Stimulated activated CD8-positive, alpha-beta memory T cell treated with anti-CD3 and anti-CD28 coated beads, Interleukin-15, amount 100 ng/mL, for 1 hour (primary cell): ENCODE data around the gene PRDM13.
"Not testable (repeated sequence)": the region's sequence is repeated elsewhere in the genome, so short reads cannot be mapped to it uniquely, and the experiment has no call there.

Experiments
- DNase-seq: peaks from one replicate; pipeline ENCODE4 v3.0.0-alpha.2; 2020; ENCODE audit warnings: low read depth

PRDM13 gene

DNA sequence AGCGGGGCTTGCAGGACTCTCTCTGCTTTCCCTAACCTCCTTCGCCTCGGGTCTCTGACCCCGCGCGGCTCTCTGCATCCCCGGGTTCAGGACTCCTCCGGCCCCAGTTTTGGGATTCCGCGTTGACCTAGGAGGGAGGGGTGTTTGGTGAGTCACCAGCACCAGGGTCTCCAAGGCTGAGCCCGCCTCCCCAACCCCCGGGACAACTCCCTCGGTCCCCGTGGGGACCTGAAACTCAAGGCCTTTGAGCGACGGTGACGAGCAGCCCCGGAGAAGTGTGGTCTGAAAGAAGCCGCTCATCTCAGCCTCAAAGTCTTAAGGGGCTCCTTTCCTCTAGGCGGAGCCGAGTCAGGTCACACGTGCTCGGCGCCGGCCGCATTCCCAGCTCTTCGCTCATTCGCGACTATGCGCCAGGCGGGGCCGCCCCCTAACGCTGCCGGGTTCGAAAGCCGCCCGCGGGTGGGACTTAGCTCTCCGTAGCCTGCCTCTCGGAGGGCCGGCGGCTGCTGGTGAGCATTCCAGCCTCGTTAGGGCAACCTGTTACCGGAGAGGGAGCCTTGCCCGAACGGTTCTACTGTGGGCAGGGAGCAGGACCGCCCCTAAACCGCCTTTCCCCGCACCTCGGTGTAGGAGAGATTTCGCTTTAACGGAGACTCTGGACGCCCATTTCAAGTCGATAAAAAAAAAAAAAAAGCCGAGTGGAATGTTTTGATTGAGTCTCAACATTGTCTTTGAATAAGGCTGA, 3.0 kb upstream of the PRDM13 start:
- no peak for DNase-seq

DNA sequence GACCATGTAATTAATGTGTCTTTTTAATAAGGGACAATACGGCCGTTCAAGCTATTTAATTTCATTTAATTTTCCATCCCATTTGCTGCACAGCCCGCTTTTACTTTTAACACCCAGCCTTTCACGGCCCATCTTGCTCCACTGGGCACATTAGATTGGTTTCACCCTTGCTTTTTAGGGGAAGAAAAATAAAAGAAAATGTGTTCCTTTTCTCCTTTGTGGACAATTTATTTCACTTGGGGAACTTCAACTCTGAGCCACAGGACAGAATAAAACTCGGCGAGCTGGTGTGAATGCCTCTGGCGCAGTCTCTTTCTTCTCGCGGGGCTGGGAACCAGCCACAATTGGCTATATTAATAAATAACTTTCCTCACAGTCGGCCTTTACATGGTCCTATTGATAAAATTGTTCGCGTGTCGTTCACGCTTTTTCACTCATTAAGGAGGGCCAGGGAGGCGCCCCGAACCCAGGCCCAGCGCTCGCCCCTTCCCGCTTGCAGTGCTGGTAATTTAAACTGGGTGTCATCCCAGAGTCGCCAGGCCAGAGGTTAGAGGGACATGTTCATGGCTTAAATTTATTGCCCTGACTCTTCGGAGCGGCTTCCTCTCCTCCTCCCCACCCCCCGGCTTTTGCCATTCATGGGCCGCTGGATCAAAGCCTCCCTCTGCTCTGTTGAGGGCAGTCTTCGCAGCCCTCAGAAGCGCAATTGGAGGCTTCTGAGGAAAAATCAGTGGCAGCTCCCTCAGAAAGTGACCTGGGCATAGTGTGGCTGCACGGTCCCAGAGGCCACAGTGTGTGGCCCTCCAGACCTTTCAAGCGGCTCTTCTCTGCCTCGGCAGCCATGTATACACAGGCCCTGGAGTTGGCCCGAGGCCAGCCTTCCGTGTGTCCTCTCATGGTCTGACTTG, 2.2 kb upstream of the PRDM13 start:
- no peak for DNase-seq

DNA sequence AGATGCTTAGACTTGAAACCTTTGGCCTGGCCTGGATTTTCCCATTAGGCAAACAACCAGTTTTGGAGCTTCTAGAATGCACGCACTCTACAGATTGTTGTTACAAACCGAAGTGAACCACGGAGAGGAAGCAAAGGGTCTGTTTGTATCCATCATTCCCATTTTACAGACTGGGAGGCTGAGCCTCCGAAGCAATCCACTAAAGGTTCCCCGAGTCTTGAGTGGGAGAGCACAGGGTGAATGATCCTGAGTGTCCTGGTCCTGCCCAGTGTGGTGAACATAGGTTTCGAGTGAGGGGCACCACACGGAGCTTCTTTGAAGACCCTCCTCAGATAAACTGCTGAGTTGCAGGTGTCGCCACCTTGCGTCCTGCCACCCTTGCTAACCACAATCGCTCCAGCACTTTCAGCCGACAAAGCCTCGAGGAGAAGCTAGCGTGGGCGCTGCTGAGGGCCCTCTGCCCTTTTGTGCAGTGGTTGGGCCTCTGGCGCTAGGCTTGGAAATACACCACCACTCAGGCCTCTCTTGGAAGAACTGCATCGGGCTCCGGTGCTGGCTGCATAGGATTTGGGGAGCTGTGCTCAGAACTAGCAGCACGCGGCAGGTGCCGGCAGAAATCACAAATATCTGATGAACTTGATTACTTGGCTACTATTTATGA, 1.4 kb upstream of the PRDM13 start:
- DNase-seq = no peak

DNA sequence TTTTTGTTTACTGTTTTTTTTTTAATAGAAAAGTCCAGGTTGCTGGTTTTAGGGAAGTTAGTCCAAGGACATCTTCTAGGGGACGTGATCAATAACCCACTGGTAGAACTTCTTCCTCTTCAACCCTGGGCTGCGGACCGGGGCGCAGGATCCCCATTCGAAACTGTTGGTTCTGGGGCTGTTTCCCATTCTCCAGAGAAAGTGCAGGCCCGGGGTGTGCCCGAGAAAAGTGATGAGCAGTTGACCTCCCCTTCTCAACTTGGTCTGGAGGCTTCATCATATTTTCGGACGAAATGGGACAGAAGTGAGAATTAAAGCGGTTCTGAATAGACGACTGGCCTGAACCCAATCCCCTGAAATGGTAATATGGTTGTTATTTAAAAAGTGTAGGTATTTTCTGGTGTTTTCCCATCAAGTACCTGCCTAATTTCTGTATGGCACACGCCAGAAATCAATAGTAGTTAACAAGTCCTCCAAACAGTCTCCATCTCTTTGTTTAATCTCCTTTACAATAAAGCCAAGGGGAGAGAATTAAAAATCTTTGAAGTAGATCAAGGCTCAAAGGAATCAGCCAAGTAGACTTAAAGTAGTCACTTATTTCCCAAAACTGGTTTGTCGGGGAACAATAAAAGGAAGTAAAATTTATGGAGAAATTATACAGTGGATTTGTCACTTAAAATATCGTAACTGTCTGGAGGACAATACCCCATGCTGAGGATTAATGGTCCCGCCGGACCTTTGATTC, 550 bp upstream of the PRDM13 start:
- no peak for DNase-seq

DNA sequence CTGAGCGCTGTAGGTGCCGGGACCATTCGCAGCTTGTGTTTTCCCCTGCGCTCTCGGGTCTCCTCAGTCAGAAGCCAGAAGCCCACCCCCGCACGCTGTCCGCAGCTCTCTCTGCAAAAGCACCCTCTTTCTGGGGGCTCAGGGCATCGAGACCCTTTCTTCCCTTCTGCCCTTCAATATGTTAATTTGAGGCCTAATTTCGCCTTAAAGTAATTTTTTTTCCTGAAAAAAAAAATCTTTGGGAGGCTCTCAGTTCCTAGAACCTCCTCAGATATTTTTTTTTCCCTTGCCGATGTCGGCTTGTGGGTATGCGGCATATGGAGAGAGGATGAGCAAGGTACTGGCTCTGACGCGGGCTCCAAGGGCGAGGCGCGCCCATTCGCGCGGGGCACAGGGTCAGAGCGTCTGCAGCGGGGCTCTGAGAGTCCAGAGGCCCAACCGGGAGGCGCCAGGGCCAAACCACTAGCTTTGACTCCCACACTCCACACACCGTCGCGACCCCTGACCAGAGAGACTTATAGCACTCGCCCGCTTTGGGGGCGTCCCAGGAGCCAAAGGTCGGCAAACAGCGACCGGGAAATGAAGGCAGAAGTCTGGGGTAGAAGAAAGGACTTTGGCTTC, 893 bp downstream of the PRDM13 start:
- no peak for DNase-seq

DNA sequence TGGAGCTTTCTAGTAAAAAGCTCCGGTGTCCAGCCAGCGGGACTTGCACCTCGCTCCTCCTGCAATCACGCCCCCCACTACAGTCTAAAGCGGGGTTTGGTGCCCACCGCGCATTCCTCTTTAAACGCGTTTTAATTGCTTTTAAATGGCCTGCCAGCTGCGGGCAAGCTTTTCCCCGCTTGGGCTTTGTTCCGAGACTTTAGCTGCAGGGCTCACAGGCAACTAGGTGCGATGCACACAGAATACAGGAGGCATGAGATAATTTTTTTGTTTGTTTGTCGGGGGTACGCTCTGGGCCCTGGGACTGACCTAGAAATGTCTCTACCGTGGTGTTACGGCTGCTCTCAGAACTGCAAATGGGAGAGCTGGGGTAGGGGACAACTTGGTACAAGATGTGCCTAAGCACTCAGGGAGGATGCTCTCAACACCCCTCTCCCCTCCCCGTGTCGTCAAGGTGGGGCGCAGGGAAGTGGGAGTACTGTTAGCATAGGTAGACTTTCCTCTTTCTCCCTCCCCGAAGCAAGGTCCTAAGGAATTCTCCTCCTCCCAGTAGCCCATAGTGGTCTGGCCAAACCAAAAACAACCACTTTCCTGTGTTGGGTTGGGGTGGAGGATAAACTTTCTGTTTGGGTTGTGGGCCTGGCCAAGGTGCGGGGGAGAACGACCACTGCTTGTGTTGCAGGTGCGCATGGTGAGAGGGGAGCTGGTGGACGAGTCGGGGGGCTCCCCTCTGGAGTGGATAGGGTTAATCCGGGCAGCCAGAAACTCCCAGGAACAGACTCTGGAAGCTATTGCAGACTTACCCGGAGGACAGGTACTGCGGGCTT, 1.6 kb downstream of the PRDM13 start:
- no peak for DNase-seq

DNA sequence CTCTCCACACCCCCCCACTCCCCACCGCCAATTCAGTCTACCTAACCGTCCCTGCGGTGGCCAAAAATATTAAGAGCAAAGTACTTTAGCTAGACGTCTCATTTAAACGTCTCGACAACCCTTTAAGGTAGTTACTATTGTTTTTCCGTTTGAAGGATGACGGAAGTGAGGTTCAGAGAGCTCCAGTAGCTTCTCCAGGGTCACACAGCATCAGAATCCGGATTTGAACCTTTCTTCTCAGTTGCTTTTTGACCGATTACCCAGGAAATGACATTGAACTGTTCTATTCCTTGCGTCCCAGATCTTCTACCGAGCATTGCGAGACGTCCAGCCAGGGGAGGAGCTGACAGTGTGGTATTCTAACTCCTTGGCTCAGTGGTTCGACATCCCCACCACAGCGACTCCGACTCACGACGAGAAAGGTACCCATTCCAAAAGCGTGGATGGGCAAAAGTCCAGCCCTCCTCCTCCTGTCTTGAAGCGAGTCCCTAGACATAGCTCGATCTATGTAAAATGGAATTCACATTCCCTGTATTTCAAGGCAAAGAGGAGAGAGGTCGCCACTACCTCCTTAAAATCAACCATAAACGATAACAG, 2.4 kb downstream of the PRDM13 start:
- no peak for DNase-seq

DNA sequence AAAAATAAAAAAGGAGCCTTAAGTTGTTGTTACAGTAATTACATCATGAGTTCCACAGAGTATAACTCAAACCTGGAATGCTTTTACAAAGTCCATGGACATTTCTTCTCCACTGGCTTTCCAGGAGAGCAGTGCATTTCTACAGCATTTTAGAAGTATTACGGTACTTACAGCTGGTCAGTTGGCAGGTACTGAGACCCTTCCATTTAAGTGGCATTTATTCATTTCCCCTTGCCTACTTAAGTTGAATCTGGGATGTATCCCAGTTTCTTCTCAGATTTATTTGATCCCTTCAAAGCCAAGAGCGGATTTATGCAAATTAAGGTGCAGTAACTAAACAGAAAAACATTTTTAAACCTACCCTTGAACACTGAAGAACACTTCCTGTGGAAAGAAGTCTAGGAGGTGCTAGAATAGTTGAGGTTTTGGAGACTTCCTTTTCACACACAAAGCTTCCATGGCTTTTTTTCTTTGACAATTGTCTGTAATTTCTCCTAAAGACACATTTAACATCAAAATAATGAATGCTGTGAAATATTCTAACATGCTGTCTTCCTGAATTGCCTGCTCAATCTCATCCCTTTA, 3.4 kb downstream of the PRDM13 start:
- no peak for DNase-seq

DNA sequence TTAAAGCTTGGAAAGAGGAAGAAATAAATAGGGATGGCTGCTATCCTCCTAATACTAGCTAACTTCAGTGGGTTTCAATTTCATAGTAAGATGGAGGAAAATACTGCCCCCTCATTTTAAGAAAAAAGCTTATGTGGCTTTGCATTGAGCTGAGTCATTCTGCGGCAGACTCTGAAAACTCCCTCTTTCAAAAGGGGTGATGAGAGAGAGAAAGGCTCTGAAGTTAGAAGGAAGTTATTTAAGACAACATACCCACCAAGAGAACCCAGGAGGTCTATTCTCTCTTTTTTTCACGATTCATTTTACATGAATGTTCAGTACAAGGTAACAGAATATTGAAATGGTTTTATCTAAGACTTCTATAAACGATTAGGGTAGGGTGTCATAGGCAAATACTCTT, 4.5 kb downstream of the PRDM13 start:
- no peak for DNase-seq

DNA sequence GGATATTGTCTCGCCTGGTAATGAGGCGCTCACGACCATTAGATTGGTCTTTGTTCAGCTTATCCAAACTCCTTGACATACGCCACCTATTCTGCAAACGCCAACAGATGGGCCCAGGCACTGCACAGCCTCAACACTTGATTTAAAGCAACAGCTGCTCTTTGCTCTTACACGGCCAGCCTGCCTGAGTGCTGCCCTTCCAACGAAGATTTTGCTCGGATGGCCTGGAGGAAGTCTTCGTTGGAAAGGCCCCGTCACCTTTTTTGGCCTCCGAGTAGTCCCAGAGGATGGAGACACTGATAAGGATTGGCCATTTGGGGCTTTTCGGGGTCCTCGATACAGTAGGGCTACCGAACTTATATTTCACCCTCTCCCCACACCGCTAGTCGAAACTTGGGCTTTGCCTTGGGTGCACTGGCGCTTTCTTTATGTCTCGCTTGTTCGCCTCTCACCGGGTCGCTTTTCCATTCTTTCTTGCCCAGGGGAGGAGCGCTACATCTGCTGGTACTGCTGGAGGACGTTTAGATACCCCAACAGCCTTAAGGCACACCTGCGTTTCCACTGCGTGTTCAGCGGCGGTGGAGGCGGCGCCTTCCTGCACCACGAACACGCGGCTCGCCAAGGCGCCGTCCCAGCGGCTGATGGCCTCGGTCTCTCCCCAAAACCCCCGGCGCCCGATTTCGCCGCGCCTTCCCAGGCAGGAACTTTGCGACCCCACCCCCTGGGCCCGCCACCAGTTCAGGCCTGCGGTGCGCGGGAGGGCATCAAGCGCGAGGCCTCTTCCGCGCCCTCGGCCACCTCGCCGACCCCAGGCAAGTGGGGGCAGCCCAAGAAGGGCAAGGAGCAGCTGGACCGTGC, 6.1 kb downstream of the PRDM13 start:
- no peak for DNase-seq

DNA sequence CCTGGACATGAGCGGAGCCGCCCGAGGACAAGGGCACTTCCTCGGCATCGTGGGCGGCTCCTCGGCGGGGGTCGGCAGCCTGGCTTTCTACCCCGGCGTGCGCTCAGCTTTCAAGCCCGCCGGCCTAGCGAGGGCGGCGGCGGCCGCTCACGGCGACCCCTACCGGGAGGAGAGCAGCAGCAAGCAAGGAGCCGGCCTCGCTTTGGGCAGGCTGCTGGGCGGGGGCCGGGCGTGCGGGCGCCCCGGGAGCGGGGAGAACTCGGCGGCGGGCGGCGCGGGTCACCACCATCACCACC, 6.7 kb downstream of the PRDM13 start:
- no peak for DNase-seq

DNA sequence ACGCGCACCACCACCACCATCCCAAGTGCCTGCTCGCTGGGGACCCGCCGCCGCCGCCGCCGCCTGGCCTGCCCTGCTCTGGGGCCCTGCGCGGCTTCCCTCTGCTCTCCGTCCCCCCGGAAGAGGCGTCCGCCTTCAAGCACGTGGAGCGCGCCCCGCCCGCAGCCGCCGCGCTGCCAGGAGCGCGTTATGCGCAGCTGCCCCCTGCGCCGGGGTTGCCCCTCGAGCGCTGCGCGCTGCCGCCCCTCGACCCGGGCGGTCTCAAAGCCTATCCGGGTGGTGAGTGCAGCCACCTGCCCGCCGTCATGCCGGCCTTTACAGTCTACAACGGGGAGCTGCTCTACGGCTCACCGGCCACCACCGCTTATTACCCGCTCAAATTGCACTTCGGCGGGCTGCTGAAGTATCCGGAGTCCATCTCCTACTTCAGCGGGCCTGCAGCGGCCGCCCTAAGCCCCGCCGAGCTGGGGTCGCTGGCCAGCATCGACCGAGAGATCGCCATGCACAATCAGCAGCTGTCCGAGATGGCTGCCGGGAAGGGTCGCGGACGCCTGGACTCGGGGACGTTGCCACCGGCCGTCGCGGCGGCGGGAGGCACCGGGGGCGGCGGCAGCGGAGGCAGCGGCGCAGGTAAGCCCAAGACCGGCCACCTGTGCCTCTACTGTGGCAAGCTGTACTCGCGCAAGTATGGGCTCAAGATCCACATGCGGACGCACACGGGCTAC, 7.2 kb downstream of the PRDM13 start:
- no peak for DNase-seq

DNA sequence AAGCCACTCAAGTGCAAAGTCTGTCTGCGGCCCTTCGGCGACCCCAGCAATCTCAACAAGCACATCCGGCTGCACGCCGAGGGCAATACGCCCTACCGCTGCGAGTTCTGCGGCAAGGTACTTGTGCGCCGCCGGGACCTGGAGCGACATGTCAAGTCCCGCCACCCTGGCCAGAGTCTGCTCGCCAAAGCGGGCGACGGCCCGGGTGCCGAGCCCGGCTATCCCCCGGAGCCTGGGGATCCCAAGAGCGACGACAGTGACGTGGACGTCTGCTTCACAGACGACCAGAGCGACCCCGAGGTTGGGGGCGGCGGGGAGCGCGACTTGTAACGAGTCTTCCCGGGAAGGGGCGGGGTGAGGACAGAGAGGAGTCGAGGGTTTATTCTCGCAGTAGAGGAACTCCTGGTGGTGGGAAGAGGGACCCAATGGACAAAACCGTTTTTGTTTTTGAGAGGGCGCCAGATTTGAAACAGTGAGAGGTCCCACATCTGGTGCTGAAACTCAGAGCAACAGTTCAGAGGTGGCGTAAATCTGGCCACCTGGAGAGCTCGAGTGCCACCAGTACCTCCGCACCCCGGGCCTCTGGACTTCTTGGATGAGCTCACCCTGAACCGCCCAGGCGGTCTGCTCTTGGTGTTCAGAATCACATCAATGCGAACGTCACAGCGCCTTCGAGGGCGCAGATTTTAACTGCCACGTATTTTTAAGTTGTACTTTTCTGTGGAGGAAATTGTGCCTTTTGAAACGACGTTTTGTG, 8.0 kb downstream of the PRDM13 start:
- DNase-seq = no peak

DNA sequence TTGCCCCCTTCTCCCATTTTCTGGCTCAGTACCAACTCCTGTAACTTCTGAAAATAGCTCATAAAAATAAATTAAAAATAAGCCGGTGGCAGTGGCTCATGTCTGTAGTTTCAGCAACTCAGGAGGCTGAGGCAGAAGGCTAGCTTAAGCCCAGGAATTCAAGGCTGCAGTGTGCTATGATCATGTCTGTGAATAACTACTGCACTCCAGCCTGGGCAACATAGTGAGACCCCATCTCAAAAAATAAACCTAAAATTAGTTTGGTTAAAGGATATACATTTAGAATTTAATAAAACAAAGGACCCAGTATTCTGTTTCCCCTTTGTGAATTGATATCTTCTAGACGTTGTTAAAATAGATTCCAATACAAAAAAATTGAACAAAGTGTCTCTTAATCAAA, 10.5 kb downstream of the PRDM13 start:
- no peak for DNase-seq

DNA sequence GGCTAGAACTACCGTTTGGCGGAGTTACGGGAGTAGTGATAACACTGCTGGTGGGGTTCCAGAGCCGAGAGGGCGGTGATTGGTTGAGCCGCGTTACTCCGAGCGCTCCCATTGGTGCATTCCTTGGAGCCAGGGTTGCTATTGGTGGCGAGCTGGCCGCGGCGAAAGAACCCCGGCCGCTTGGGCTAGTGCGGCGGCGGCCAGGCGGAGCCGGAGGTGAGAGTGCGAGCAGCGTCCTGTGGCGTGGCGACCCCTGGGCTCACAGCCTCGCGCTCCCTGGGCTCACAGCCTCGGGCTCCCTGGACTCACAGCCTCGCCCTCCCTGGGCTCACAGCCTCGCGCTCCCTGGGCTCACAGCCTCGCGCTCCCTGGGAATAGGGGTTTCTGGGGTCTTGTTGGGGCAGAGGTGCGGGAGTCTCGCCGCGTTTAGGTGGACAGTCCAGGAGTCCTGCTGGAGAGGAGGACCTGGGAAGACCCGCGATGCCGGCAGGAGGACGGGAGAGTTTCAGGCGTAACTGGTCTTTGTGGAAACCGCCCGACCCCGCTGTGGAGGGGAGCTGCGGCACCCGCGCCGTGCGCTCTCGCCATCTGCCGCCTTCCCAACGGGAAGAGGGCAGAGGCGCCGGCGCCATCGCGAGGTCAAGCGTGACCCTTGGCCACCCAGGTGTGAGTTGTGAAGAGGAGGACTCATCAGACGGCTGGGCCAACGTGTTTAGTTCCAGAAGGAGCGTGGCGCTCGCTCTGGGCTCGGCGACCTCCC, 12.2 kb downstream of the PRDM13 start:
- DNase-seq = no peak

DNA sequence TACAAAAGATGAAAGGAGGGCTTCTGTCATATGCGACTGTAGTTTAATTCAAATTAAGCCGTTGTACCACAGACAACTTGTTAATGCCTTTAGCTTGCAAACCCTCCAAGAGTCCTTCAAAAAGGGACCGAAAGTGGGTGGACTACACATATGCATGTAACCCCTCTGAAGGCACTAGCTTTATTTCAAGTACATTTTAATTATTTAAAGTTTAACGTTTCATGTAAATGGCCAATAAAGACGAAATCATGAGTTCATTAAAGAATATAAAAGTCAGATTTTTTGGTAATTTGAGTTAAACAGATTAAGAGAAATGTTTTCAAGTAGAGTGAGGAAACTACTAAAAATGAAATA, 12.8 kb downstream of the PRDM13 start:
- DNase-seq = no peak

DNA sequence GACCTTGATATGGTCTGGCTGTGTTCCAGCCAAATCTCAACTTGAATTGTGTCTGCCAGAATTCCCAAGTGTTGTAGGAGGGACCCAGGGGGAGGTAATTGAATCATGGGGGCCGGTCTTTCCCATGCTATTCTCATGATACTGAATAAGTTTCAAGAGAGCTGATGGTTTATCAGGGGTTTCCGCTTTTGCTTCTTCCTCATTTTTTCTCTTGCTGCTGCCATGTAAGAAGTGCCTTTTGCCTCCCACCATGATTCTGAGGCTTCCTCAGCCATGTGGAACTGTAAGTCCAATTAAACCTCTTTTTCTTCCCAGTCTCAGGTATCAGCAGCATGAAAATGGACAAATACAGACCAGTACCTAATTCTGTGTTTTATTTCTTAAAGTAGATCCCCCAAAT, 15.4 kb downstream of the PRDM13 start:
- not testable (repeated sequence) for DNase-seq
